Natural killer cell (primary cell): ENCODE results near the gene CALR3. TPM values are rescaled to one million over a fixed set of nuclear protein-coding genes. Genes with fewer than 3 reads are reported as not detected.
A peak's percentile ranks its signal among the peaks of the same experiment; 100 is the strongest.
"Not testable (repeated sequence)": the region's sequence is repeated elsewhere in the genome, so short reads cannot be mapped to it uniquely, and the experiment has no call there.

ENCODE experiments used
- ATAC-seq, 3 donors: fragments of 150-1000 bp in 2 of 3; fragments of 200-7000 bp in 1 of 3; cut with Tn5 transposase; 1 replicate in 1 of 3; 2 replicates in 2 of 3; pipeline ENCODE4 v1.10.0; 2021; ENCODE audit warnings: mild to moderate bottlenecking in 2 of 3, moderate library complexity in 2 of 3
- DNase-seq, 2 donors: peaks; one replicate each; pipeline versions ENCODE4 v3.0.0 to v3.0.0-alpha.2; 2013 to 2021; ENCODE audit warnings: mixed read lengths in 1 of 2
- H3K27ac ChIP-seq: one replicate; pipeline ENCODE4 v1.5.1; 2013; ENCODE audit warnings: mild to moderate bottlenecking, low read length
- H3K27me3 ChIP-seq: one replicate; pipeline ENCODE4 v1.6.1; 2013; ENCODE audit warnings: low read length; ENCODE audit not compliant: control insufficient read depth, insufficient read depth
- H3K36me3 ChIP-seq: one replicate; pipeline ENCODE4 v1.6.1; 2013; ENCODE audit warnings: low read length; ENCODE audit not compliant: control insufficient read depth, insufficient read depth
- H3K4me1 ChIP-seq: one replicate; pipeline ENCODE4 v1.6.1; 2013; ENCODE audit warnings: low read length; ENCODE audit not compliant: control insufficient read depth, insufficient read depth
- H3K4me3 ChIP-seq: one replicate; pipeline ENCODE4 v1.5.1; 2013; ENCODE audit warnings: low read length
- H3K9me3 ChIP-seq: one replicate; pipeline ENCODE4 v1.6.1; 2013; ENCODE audit warnings: low read length; ENCODE audit not compliant: control insufficient read depth, insufficient read depth
- H3K27ac Mint-ChIP-seq, 2 donors: one replicate each; pipeline ENCODE4 v1.8.0; 2022; ENCODE audit warnings: mild to moderate bottlenecking in 2 of 2, mixed read lengths in 2 of 2, moderate library complexity in 1 of 2
- H3K27me3 Mint-ChIP-seq, 2 donors: one replicate each; pipeline ENCODE4 v1.8.0; 2022; ENCODE audit warnings: low read depth in 2 of 2, mixed read lengths in 2 of 2
- H3K36me3 Mint-ChIP-seq: one replicate; pipeline ENCODE4 v1.8.0; 2022; ENCODE audit warnings: mixed read lengths
- H3K4me1 Mint-ChIP-seq, 2 donors: one replicate each; pipeline ENCODE4 v1.8.0; 2022; ENCODE audit warnings: mixed read lengths in 2 of 2
- H3K4me3 Mint-ChIP-seq: one replicate; pipeline ENCODE4 v1.8.0; 2022; ENCODE audit warnings: mild to moderate bottlenecking, moderate library complexity, mixed read lengths
- H3K9me3 Mint-ChIP-seq, 2 donors: one replicate each; pipeline ENCODE4 v1.8.0; 2022; ENCODE audit warnings: mixed read lengths in 2 of 2
- CTCF ChIP-seq: fragments of 200-600 bp; IDR thresholded peaks from one replicate; pipeline ENCODE4 v1.8.0; 2022; ENCODE audit warnings: antibody characterized with exemption
- WGBS: methylation state at CpG from one replicate; pipeline ENCODE4 v1.1.7; 2013; ENCODE audit warnings: missing lambda C conversion rate; ENCODE audit not compliant: insufficient coverage; 5-methylcytosine and 5-hydroxymethylcytosine counted together
- intact Hi-C: fragments of 100-400 bp; cut with micrococcal nuclease; formaldehyde crosslinking; loops from one replicate; pipeline ENCODE4 v1.14.2; 2022
- total RNA-seq, 4 donors: library from RNA; stranded (reverse); fragments of 120-200 nt in 1 of 4; gene quantifications; one replicate each; pipeline versions ENCODE4 v1.2.3 to v1.2.4, GENCODE V29; 2013 to 2022

The CALR3 gene
- total RNA-seq, 3 donors from 2014 or later (not counting 1 experiment from before 2014, with no cell fraction given) = not detected

- no peaks in the 10 kb centered on the region for H3K27me3 ChIP-seq
- H3K27ac Mint-ChIP-seq = no peak overlapping the region
- H3K9me3 Mint-ChIP-seq = no peaks in the 10 kb centered on the region
- no peaks in the 10 kb centered on the region for H3K9me3 ChIP-seq
- no peaks in the 10 kb centered on the region for H3K4me1 ChIP-seq
- DNase-seq (no peak), ATAC-seq (no peak)
- H3K4me1 Mint-ChIP-seq = no peaks in the 10 kb centered on the region
- H3K4me3 Mint-ChIP-seq = no peak overlapping the region
- no peaks in the 10 kb centered on the region for H3K36me3 Mint-ChIP-seq
- intact Hi-C loops = no loop called here
- H3K36me3 ChIP-seq = peaks cover under 1% of the 10 kb centered on the region
- H3K4me3 ChIP-seq = no peak overlapping the region
- H3K27ac ChIP-seq = no peak overlapping the region
- no peak for TF ChIP-seq CTCF
- H3K27me3 Mint-ChIP-seq = no peaks in the 10 kb centered on the region
- WGBS = 90% methylated on average over 3 of the region's 3 CpGs
Observed at GRCh38 chr19:16504271-16504670, 8.3 kb upstream of the CALR3 start.

- Histone ChIP-seq H3K4me3 (no peak overlapping the region), H3K36me3 (no peaks in the 10 kb centered on the region), H3K27me3 (no peaks in the 10 kb centered on the region), H3K4me1 (peaks cover 16% of the 10 kb centered on the region), H3K9me3 (no peaks in the 10 kb centered on the region), H3K27ac (no peak overlapping the region)
- no peaks in the 10 kb centered on the region for H3K27me3 Mint-ChIP-seq
- ATAC-seq = no peak
- WGBS = 95% methylated on average over 6 of the region's 6 CpGs
- peak overlapping the region; percentile 56 for H3K4me3 Mint-ChIP-seq
- no peaks in the 10 kb centered on the region for H3K9me3 Mint-ChIP-seq
- intact Hi-C loops = no loop called here
- DNase-seq = no peak
- peaks cover 9 to 12% of the 10 kb centered on the region in 2 donors for H3K4me1 Mint-ChIP-seq
- H3K36me3 Mint-ChIP-seq = no peaks in the 10 kb centered on the region
- no peak for TF ChIP-seq CTCF
- H3K27ac Mint-ChIP-seq = no peak overlapping the region
Observed at GRCh38 chr19:16497837-16498236, 1.9 kb upstream of the CALR3 start.

- DNase-seq (no peak), ATAC-seq (no peak)
- H3K4me3 ChIP-seq = no peak overlapping the region
- no peaks in the 10 kb centered on the region for H3K9me3 Mint-ChIP-seq
- WGBS = 96% methylated on average over 12 of the region's 12 CpGs
- H3K36me3 ChIP-seq = no peaks in the 10 kb centered on the region
- no peak overlapping the region for H3K27ac ChIP-seq
- H3K4me3 Mint-ChIP-seq = peak overlapping the region; percentile 98
- peaks cover 9 to 12% of the 10 kb centered on the region in 2 donors for H3K4me1 Mint-ChIP-seq
- no peaks in the 10 kb centered on the region for H3K36me3 Mint-ChIP-seq
- H3K4me1 ChIP-seq = peaks cover 16% of the 10 kb centered on the region
- no peaks in the 10 kb centered on the region for H3K27me3 Mint-ChIP-seq
- intact Hi-C loops = no loop called here
- TF ChIP-seq CTCF = no peak
- peak overlapping the region; percentile 91 to 95 for H3K27ac Mint-ChIP-seq
- H3K27me3 ChIP-seq = no peaks in the 10 kb centered on the region
- H3K9me3 ChIP-seq = no peaks in the 10 kb centered on the region
Observed at GRCh38 chr19:16497042-16497441, 1.1 kb upstream of the CALR3 start.

- DNase-seq = no peak
- H3K4me3 ChIP-seq = peak overlapping the region; percentile 61
- WGBS = 44% methylated on average over 15 of the region's 16 CpGs
- H3K27ac ChIP-seq = peak overlapping the region; percentile 55
- H3K36me3 ChIP-seq = no peaks in the 10 kb centered on the region
- H3K27ac Mint-ChIP-seq = peak overlapping the region; percentile 91 to 95
- peak overlapping the region; percentile 98 for H3K4me3 Mint-ChIP-seq
- no peaks in the 10 kb centered on the region for H3K9me3 Mint-ChIP-seq
- intact Hi-C loops = loop anchor here (1.0 kb wide), 2 partner anchors 46 to 47 kb away; partner anchors contain the start of gene CHERP
- H3K4me1 ChIP-seq = peaks cover 16% of the 10 kb centered on the region
- no peak for TF ChIP-seq CTCF
- no peaks in the 10 kb centered on the region for H3K27me3 Mint-ChIP-seq
- no peaks in the 10 kb centered on the region for H3K27me3 ChIP-seq
- H3K4me1 Mint-ChIP-seq = peaks cover 9 to 12% of the 10 kb centered on the region in 2 donors
- H3K36me3 Mint-ChIP-seq = no peaks in the 10 kb centered on the region
- no peaks in the 10 kb centered on the region for H3K9me3 ChIP-seq
- no peak for ATAC-seq
Observed at GRCh38 chr19:16496613-16496983, 631 bp upstream of the CALR3 start.

- 78% methylated on average over 2 of the region's 4 CpGs for WGBS
- H3K4me1 ChIP-seq, H3K9me3 Mint-ChIP-seq, ATAC-seq, H3K4me1 Mint-ChIP-seq, H3K4me3 Mint-ChIP-seq, H3K27me3 ChIP-seq, H3K36me3 ChIP-seq, H3K27me3 Mint-ChIP-seq, H3K36me3 Mint-ChIP-seq, H3K27ac Mint-ChIP-seq, intact Hi-C loops, H3K27ac ChIP-seq, DNase-seq, H3K9me3 ChIP-seq, H3K4me3 ChIP-seq: not testable (repeated sequence)
Observed at GRCh38 chr19:16486476-16486875, 9.5 kb downstream of the CALR3 start.
